ENCODE measurements around the gene RIN3.

GRCh38 chr14:92492258-92492657 lies 21.3 kb upstream of the RIN3 start:
- TF ChIP-seq CTCF (conservative IDR thresholded peaks at IDR 0.05; ENCODE audit: low read depth, low read length) (no peak), EZH2 (IDR thresholded peaks at IDR 0.05; ENCODE audit: borderline replicate concordance, low read depth, low read length, poor library complexity, severe bottlenecking) (no peak)
